NOMO-1 treated with dmso at 0.1 percent for 144 hours (cell line): ENCODE measurements around the gene UCN3.
"Not testable (repeated sequence)": the region's sequence is repeated elsewhere in the genome, so short reads cannot be mapped to it uniquely, and the experiment has no call there.

Experiments used
- DNase-seq: peaks from one replicate; lab custom pipeline; 2025; ENCODE audit not compliant: unreplicated experiment; lab: John Stamatoyannopoulos, UW

UCN3 gene

DNA sequence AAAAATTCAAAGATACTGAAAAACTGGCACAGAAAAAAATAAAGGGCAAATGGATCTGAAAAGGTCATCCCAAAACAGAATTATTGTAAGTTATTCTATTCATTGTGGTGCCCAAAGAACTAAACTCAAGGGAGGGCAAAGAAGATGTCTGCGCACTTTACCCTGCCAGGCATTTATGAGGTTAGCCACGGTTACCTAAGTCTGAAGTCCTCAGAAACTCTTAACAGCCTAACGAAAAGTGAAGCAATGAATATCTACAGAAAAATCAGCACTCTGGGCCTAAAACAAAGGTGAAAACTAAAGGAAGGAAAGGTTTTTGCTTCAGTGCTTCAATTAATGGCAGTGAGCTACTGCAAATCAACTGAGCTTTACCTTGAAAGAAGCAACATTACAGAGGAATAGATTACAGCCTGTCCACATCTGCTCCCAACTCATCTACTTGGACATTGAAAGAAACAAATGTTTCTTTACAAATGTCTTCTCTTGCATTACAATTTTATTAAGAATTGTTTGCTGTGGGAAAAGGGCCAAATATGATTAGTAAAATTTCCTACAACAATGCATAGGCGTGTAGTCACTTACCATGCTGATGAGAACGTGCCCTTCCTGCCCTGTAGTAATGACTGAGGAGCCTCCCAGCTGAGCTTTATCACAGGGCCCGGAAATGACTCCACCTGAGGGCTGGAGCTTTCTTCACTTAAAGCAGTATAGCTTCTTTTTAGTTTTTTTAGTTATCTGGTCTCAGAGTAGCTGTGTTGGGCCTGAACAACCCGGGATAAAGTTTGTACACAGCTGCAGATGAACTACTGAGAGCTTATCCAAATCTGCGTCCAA lies 39.7 kb downstream of the UCN3 start, which contains the start of gene TUBAL3:
TSS of gene TUBAL3 (minus strand) at position 621 of the 834 bp plus-strand sequence. CDS start at position 585, 36 bp downstream.
- no peak for DNase-seq

DNA sequence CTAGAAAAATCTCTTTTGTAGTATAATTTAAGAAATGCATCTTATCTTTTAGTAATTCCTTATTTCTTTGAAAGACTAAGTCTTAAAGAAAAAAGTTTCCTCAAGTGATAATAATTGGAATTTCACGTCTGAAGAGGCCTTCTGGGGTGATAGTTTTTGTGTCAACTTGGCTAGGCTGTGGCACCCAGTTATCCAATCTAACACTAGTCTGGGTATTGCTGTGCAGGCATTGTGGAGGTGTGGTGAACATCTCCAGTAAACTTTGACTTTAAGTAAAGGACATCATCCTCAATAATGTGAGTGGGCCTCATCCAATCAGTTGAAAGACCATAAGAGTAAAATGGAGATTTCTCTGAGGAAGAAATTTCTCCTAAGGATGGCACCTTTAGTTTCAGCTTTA lies 42.2 kb downstream of the UCN3 start:
- no peak for DNase-seq

GRCh38 chr10:5410787-5411186 lies 46.0 kb downstream of the UCN3 start:
- DNase-seq, result not testable (repeated sequence)

- DNase-seq, result no peak
These were observed 47.1 kb downstream of the UCN3 start for GRCh38 chr10:5411941-5412276.

DNA sequence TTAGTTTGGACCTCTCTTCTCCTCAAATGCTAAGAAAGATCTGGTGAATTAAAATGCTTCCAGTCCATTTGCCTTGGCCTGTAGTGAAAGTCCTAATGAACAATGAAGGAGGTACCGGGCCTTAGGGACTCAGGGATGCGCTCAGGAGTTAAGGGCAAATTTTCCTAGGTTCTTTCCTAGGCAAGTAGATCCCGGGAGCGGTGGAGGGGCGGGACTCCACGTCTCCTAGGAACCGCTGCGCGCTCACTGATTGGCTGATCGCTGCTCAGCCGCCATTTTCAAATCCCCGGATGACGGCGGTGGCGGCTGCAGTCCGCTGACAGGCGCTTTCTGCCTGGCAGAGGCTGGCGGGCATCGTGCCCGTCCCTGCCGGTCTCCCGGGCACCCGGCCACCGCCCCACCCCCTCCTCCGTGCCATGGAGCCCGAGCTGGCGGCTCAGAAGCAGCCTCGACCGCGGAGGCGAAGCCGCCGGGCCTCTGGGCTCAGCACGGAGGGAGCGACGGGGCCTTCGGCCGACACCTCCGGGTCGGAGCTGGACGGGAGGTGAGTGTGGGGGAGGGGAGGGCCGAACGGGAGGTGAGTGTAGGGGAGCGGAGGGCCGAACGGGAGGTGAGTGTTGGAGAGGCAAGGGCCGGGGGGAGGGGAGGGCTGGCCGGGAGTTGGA lies 47.6 kb downstream of the UCN3 start, which contains the start of gene NET1:
TSS of gene NET1 (plus strand) at position 281 of the 665 bp plus-strand sequence. CDS start at position 417, 136 bp downstream.
- DNase-seq, result peak; percentile 39

DNA sequence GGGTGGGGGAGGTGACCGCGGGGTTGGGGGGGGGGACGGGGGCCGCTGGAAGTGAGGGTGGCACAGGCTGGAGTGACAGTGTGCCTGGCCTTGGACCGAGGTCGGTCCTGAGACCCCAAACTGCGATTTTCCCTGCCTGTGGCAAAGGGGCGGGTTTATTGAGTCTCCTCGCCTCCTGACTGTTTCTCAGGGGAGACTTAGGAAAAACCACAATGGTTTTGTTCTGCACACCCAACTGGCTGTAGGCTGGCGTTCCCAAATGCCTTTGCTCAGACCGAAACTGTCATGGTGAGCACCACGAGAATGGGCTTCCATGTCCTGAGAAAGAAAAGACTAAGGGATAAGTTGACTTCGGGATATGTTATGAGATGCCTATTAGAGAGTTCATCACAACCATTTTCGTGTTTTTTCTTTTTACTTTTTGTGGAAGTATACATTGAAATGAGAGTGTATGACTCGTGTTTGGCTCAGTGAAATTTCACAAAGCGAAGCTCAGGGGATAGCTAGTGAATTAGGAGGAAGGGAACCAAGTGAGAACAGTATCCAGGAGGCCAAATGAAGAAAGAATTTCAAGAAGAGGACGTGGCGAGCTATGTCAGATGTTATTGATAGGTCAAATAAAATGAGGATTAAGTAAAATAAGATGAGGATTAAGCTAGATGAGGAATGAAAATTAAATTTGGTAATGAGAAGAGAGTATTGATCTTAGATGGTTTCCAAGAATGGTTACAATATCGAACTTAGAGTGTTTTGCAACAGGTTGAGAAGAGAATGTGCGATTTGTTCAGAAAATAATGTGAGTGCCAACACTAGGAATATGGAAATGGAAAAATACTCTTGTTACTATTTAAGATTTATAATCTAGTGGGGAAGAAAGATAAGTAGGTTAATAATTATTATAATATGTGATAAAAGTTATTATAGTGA lies 48.5 kb downstream of the UCN3 start:
- no peak for DNase-seq

DNA sequence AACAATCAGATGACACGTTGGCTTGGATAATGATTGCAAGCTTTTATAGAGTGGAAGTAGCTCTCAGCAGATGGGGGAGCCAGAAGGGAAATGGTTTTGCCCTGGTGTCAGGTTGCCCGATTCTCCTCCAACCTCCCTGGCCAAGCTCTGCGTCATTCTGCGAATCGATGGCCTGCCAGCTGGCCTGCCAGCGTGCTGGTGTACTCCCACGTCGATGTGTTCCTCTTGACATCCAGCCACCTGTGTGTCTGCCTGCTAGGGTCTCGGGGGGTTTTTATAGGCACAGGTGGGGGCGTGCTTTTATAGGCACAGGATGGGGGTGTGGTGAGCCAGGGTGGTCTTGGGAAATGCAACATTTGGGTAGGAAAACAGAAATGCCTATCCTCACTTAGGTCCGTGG lies 52.2 kb downstream of the UCN3 start:
- no peak for DNase-seq

- no peak for DNase-seq
These were observed 53.8 kb downstream of the UCN3 start for GRCh38 chr10:5418584-5418983.

- no peak for DNase-seq
These were observed 54.8 kb downstream of the UCN3 start for GRCh38 chr10:5419466-5420094.

GRCh38 chr10:5423771-5424170 lies 59.0 kb downstream of the UCN3 start:
- DNase-seq, result no peak
